Measurements from ENCODE around the gene ORMDL1. TPM values are rescaled to one million over a fixed set of nuclear protein-coding genes. Genes with fewer than 3 reads are reported as not detected.

The ORMDL1 gene, protein sequence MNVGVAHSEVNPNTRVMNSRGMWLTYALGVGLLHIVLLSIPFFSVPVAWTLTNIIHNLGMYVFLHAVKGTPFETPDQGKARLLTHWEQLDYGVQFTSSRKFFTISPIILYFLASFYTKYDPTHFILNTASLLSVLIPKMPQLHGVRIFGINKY
- 10 to 100 TPM; 89.2 to 96.1 (median 90.6) TPM for polyA plus RNA-seq (ENCODE audit: insufficient read length in 3 of 3)

DNA sequence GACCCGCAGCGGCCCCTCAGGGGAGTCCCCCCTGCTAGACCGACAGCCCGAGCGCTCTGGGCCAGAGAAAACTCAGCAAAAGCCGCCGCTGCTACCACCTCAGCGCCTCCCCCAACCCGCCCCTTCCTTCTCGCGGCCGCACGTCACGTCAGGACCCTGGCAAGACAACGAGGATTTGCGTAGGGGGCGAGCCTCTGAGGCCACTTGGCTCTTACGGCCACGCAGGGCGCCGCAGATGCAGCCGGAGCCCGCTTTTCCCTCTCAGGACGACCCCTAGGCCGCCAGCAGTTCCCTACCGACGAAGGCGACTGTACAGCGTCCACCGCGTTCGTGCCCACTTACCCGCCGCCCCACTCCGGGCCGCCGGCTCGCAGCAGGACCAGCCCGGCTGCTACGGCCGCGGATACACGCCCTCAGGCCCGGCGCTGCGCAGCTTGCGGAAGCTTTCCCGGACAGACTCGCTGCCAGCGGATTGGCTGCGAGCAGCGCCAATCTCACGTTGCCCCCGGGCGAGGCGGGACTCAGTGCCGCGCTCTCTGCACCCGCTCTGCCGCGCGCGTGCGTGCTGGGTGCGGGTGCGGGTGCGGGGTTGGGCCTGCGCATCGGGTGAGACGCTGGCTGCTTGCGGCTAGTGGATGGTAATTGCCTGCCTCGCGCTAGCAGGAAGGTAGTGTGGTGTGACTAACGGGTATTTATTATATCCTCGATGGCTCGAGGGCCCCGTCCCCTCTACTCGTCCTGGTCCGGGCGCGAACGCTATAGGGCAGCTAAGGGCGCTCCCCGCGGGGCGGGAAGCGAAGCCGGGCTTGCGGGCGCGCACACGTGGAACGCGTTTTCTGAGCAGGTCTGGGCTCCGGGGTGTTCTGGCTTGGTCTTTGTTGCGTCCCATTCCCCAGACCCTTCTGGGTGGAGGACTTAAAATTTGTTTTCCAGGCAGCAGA is at the start of gene ORMDL1, which contains the start of gene PMS1:
TSS of gene ORMDL1 (minus strand) at position 413 of the 941 bp plus-strand sequence. CDS start 1,744 bp downstream, outside the sequence.
TSS of gene PMS1 (plus strand) at position 524 of the 941 bp plus-strand sequence. CDS start 7,360 bp downstream, outside the sequence.
- DNase-seq (ENCODE audit: low read depth in 3 of 3, low spot score in 2 of 3): peak; percentile 84 to 90 (median 90)

DNA sequence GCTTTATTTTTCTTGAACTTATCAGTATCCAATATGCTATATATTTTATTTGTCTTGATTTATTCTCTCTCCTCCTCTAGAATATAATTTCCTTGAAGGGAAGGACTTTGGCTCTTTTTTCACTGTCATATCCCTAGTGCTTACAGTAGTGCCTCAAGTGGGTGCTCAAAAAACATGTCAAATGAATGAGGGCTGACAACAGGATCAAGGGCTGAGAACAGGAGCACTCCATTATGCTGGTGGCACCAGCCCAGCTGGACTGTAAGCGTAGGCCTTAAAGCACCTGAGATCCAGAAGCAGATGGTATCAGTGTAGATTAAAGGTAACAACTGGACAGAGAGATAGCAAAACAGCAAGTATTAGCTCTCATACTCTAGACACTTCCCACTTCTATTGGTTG is 46.4 kb upstream of the ORMDL1 start:
- DNase-seq (ENCODE audit: low read depth in 3 of 3, low spot score in 2 of 3): no peak

DNA sequence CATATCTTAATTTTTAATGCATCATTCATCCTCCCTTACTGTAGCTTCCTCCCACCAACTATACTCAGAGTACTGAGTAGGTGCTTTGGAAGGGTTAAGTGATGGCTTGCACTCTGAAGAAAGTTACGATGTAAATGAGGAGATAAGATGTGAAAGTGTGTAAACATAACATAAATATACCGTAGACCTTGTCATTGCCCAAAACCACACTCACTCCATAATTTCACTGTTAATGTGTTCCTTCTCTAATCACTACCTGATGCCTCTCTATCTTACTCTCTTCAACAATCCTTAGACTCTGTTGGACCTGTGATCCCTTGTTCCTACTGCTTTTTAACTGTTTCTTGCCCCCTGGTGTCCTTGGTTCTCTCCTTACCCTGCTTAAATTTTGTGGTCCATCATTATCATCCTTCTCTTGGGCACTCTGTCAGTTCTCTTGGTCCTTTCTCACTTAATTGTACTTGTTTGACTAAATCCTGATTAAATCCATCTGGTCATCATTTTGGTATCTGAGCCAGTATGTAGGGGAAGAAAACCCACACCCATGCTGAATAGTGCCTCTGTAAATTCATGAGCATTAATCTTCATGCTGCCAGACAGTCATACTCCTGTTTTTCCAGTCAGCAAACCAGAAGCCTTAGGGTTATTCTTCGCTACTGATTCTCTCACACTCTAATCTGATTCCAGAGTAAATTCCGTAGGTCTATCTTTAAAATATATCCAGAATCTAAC is 45.1 kb upstream of the ORMDL1 start:
- DNase-seq (ENCODE audit: low read depth in 3 of 3, low spot score in 2 of 3): no peak

DNA sequence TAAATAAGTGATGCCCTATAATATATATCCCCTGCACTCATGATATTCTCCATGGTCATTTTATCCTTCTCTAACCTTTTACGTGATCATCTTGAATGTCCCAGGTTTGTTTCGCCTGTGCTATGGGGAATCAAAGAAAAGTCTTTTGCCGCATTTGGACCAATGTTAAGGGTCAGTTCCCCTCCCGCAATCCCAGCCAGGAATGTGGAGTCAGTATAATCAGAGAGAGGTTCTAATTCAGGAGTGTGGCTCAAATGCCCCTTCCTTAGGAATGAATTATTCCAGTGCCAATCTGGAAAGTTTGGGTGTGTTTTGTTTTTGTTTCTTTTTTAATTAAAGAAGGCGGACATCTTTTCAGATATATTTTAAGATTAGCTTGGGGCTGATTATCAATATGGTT is 41.9 kb upstream of the ORMDL1 start:
- no peak for DNase-seq (ENCODE audit: low read depth in 3 of 3, low spot score in 2 of 3)

DNA sequence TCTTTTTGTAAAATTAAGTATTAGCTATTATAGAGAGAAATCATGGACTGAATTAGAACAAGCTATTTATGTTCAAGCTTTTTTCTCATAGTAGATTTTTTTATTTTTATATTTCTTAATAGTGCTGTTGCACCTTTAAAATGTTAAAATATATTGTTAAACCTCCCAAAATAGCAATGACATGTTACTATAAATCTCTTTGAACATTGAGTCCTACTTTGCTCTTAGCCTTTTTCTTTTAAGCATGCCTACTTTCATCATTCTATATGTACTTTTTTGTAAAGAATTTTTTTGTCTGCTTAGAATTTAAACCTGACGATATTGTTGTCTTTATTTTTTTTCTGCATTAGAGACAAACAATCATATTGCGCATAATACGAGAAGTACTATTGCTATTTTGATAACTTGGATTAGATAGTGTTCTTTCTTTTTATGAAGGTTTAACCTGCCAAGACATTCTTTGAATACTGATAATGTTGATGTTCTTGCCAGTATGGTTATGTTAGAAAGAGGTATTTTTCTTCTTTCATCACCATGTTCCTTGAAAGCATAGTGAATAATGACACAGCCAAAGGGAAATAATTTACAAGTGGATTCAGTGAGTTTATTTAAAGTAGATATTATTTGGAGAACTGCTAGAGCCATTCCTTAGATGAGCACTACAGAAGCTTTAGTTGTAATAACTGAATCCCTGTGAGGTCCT is 40.7 kb upstream of the ORMDL1 start:
- DNase-seq (ENCODE audit: low read depth in 3 of 3, low spot score in 2 of 3): no peak

DNA sequence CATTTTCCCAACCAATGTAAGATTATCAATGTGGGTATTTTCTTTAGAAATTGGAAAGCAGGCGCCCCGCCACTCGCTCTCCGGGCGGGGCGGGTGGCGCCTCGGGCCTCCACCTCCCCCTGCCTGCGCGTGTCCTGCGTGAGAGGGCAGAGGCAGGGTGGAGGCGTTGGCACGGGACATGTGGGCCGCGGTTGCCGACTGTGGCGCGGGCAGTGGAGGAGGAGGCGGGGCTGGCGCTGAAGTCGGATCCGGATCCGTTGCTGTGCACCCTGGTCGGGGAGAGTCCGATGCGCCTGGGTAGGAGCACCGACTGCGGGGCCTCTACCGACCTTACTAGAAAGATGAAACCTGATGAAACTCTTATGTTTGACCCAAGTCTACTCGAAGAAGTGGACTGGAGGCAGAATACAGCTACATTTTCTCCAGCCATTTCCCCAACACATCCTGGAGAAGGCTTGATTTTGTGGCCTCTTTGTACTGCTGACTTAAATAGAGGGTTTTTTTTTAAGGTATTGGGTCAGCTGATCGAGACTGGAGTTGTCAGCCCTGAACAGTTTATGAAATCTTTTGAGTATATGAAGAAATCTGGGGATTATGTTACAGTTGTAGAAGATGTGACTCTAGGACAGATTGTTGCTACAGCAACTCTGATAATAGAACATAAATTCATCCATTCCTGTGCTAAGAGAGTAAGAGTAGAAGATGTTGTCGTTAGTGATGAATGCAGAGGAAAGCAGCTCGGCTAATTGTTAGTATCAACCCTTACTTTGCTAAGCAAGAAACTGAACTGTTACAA is 38.0 kb upstream of the ORMDL1 start:
- DNase-seq (ENCODE audit: low read depth in 3 of 3, low spot score in 2 of 3): no peak

DNA sequence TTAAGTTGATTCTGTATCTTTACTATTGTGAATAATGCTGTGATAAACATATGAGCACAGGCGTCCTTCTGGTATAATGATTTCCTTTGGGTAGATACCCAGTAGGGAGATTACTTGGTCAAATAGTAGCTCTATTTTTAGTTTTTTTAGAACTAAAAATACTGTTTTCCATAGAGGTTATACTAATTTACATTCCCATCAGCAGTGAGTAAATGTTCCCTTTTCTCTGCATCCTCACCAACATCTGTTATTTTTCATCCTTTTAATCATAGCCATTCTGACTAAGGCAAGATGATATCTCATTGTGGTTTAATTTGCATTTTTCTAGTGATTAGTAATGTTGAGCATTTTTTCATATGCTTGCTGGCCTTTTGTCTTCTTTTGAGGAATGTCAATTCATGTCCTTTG is 35.2 kb upstream of the ORMDL1 start:
- no peak for DNase-seq (ENCODE audit: low read depth in 3 of 3, low spot score in 2 of 3)

DNA sequence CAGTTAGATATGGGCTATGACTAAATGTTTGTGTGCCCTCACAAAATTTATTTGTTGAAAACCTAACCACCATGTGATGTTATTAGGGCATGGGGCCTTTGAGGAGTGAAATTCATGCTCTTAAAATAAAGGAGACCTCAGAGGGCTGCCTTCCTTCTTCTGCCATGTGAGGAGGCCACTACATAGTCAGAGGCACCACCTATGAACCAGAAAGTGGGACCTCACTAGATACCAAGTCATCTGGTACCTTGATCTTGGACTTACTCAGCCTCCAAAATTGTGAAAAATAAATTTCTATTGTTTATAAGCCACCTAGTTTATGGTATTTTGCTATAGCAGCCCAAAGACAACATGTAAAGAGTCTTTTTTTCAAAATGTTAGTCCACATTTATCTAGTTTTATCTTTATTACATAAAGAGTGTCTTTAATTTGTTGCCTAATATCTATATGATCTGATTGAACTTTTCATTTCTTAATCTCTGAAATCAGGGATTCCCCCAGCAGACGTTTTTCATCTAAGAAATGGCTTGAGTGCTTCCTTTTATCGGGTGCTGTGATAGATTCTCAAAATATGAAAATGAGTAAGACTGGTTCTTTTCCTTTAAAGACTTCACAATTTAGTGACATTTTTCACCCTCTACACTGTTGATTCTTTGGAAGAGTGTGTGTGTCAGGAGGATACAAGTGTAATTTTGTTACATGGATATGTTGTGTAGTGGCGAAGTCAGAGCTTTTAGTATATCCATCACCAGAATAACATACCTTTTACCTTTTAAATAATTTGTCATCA is 34.3 kb upstream of the ORMDL1 start:
- DNase-seq (ENCODE audit: low read depth in 3 of 3, low spot score in 2 of 3): no peak

DNA sequence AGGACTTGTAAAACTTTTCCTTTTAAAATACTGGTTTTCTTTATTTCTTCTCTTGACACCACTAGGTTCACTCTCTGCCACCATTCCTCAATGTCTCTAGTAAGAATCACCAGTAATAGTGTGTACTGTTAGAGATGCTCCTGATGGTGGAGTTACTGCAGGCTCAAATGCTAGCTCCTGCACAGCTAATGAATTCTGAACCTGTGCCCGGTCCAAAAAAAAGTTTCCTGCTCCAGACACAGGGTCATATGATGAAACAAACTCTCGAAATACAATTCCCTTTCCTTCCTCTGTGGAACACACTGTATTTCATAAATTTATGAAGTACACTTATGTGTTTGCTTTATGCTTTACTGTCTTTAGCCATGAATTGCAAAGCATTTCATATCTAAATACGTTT is 19.3 kb upstream of the ORMDL1 start:
- DNase-seq (ENCODE audit: low read depth in 3 of 3, low spot score in 2 of 3): no peak

DNA sequence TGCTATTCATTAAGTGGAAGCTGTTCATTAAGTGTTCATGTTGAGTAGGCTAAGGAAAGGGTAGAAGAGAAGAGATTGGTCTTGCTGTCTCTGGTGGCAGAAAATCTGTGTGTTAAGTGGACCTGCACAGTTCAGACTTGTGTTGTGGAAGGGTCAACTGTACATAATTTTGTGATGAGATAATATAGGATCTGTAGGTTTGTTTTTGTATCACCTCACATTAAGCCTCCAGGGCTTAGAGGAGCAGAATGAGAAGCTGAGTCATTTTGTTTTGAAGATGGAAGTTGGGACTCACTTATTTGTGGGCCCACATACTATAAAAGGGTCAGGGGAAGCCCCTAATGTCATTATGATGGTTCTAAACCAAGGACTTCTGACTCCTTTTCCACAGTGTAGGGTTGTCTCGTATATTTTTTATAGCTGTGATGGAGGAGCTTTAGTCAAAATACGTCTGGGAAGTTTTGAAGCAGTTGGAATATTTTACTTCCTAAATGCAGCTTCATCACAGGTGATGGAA is 18.3 kb upstream of the ORMDL1 start:
- no peak for DNase-seq (ENCODE audit: low read depth in 3 of 3, low spot score in 2 of 3)

DNA sequence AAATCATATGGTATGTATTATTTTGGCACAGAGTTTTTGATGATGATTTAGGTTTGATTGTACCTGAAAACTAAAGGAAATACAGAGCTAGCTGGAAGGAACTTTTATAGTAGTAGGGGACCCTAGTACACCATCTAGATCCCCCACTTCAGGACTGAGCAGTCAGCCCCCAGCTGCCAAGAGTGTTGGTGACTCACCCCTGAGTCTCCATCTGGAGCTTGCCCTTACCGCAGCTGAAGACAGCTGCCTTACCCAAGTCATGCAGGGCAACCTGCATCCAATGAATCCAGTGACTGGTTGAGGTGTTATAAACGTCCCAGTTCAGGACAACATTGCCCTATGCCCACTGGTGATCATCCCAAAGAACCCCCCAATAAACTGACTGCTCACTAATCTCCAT is 15.4 kb upstream of the ORMDL1 start:
- no peak for DNase-seq (ENCODE audit: low read depth in 3 of 3, low spot score in 2 of 3)

DNA sequence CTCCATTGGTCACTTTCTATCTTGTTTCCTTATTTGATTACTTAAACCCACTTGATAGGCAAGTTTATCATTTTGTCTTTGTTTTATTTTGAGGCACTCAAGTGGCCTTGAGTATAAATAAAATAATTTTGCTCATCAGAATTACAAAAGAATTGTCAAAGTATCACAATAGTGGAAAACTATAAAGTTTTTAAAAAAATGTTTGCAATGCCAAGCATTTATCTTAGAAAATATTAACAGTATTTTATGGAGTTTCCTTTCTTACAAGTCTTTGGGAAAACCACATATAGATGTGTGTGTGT is 14.8 kb upstream of the ORMDL1 start:
- DNase-seq (ENCODE audit: low read depth in 3 of 3, low spot score in 2 of 3): no peak

DNA sequence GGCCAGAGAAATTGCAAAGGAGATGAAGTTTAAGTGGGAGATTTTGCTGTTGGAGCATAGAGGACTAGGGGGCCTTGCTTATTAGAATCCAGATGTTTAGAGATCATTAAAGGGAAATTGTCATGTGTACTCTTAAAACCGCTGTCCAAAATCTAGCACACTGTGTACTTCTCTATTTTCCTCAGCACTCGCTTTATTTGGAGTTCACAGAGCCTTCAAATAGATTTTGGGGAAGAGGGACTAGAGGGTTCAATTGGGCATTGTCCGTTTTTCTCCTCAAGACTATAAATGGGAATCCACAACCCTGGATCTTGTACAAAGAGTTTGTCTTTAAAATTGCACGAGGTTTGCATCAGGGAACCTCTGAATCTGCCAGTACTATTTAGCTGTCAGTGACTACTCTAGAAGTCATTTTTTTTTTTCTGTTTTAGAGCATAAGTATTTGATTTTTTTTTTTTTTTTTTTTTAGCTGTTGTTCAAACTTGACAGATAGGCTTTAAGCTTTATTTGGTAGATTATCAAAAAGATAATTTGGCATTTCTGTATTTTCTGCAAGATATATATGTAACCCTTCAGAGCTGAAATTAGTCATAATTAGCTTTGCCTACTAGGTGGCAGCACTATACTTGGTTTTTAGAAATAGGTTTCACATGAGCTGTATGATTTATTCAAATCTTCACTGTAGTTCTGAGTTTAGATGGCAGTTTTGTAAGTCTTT is 14.3 kb upstream of the ORMDL1 start:
- no peak for DNase-seq (ENCODE audit: low read depth in 3 of 3, low spot score in 2 of 3)

DNA sequence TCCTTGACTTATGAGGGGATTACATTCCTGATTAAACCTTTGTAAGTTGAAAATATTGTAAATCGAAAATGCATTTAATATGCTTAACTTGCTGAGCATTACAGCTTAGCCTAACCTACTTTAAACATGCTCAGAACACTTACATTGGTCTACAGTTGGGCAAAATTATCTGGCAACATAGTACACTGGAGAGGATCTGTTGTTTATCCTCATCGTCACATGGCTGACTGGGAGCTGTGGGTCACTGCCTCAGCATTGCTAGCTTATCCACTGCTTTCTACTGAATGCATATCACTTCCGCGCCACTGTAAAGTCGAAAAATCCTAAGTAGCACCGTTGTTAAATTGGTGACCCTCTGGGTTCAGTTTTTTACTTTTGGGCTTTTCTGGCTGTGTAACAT is 13.8 kb upstream of the ORMDL1 start:
- DNase-seq (ENCODE audit: low read depth in 3 of 3, low spot score in 2 of 3): no peak

DNA sequence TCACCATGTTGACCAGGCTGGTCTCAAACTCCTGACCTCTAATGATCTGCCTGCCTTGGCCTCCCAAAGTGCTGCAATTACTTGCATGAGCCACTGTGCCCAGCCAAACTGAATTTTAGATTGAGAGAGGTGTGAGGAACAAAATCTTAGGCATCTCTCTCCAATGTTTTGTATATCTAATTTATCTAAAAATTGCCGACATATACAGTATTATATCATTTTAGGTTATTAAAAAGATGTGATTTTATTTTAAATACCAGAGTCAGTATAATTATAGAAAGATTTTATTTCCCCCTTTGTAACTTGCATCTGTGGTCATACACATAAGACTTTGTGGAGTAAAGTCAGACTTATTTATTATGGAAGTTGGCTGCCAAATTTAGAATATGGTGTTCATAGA is 10.2 kb upstream of the ORMDL1 start:
- no peak for DNase-seq (ENCODE audit: low read depth in 3 of 3, low spot score in 2 of 3)

DNA sequence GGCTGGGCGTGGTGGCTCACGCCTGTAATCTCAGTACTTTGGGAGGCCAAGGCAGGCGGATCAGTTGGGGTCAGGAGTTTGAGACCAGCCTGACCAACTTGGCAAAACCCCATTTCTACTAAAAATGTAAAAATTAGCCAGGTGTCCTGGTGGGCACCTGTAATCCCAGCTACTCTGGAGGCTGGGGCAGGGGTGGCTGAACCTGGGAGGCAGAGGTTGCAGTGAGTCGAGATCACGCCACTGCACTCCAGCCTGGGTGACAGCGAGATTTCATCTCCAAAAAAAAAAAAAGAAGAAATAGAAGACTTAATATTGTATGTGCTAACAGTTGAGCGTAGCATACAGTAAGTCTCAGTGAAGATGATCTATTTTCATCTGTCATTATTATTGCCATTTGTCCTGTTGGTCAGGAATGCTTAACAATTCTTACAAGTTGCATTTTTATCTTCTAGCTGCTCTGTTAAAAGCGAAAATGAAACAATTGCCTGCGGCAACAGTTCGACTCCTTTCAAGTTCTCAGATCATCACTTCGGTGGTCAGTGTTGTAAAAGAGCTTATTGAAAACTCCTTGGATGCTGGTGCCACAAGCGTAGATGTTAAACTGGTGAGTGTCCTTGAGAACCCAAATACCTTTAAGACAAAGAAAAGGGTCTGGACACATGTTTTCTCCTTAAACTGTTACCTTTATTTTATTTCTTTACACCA is 7.4 kb upstream of the ORMDL1 start:
- no peak for DNase-seq (ENCODE audit: low read depth in 3 of 3, low spot score in 2 of 3)

DNA sequence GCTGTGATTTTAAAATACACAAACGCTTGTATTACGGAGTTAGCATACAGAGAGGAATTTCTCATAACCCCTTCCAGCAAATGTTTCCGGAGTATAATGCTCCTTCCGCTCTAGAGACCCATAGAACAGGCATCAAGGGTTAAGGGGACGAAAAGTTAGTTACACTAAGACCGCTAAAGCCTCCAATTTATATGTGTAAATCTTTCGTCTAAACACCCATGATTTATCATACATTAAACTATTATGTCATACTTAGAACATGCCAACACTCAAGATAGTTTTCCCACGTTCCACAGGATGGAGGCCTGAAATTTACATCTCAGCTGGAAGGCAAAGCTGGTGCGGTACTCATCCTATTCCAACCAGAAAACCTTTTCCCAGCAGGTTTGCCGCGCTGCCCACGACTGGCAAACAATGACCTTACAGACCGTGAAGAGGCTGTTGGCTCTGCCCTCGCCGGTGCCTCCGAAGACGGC is 650 bp downstream of the ORMDL1 start:
- peak; percentile 39 to 48 (median 42) for DNase-seq (ENCODE audit: low read depth in 3 of 3, low spot score in 2 of 3)

DNA sequence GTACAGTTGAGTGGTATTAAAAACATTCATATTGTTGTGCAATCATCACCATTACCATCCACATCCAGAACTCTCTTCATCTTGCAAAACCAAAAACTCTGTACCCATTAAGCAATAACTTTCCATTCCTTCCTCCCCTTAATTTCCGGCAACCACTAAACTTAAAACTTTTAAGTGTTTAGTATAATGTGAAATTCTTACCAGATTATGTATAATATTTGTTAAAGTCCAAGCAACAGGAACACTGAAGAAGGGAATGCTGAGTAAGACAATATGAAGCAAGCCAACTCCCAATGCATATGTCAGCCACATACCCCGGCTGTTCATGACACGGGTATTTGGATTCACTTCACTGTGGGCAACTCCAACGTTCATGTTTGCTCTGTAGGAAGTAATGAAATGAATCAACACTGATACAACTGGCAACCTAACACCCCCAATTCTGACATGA is 1.9 kb downstream of the ORMDL1 start:
- no peak for DNase-seq (ENCODE audit: low read depth in 3 of 3, low spot score in 2 of 3)
